GM19395 (cell line): ENCODE results near the gene ABCC5.

ENCODE experiments used
- ATAC-seq: cut with Tn5 transposase; IDR thresholded peaks from one replicate; pipeline ENCODE4 v1.9.1; 2021; ENCODE audit warnings: mild to moderate bottlenecking, moderate library complexity; ENCODE audit not compliant: unreplicated experiment

The ABCC5 gene

GRCh38 chr3:183927059-183927458, 90.6 kb downstream of the ABCC5 start:
- no peak for ATAC-seq

DNA sequence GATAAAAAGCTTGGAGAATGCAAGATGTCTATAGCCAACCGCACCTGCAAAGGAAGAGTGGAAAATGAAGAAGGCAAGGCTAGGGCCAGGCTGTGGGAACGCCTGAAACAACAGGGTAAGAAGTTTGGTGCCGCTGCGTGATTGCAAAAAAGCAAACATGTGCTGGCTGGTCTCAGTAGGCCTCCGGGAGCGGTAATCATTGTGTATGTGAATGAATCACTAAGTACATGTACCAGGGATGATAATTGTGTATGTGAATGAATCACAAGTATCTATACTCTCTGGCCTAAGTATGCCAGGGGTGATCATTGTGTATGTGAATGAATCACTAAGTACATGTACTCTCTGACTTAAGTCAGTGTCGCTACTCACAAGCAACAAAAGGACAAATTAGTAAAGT, 92.7 kb downstream of the ABCC5 start:
- no peak for ATAC-seq

- ATAC-seq = no peak
Measured at GRCh38 chr3:183924543-183924942, 93.1 kb downstream of the ABCC5 start.

- ATAC-seq = no peak
Measured at GRCh38 chr3:183922421-183922820, 95.3 kb downstream of the ABCC5 start.

DNA sequence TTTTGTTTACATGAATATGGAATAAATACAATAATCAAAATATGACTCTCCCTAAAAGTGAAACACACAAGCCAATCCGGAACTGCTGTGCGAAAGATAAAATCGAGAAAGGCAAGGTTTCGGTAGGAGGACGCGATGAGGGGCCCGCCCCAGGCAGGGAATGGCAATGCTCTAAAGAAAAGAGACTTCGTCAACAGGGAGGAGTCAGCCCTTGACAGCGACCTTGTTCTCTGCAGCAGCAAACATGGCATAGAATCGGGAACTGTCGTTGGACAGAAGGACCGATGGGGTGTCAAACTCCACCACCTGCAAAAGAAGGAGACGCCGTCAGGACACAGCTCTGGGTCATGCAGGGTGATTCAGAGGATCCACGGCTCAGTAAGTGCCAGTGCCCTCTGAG, 96.6 kb downstream of the ABCC5 start:
- no peak for ATAC-seq

- ATAC-seq = no peak
Measured at GRCh38 chr3:183920416-183920815, 97.3 kb downstream of the ABCC5 start.

- ATAC-seq = no peak
Measured at GRCh38 chr3:183918178-183918577, 99.5 kb downstream of the ABCC5 start.

DNA sequence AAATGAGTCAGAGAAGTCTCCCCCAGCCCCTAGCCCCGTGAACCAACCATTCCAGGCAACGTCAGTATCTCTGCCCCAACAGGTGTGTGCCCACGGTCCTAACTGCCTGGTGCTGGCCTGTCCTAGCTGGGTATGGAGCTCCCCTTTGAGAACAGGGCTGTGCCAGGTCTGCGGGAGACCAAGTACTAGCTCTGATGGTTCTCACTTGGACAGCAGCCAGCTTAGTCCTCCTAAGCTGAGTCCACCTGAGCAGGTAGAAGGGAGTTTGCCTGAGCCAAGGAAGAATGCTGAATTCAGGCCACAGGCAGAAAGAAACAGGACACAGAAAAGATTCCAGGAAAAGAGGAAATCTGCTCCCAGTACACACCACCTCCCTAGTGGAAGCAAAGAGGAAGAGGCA, 99.9 kb downstream of the ABCC5 start:
- ATAC-seq = no peak

- no peak for ATAC-seq
Measured at GRCh38 chr3:183914856-183915255, 102.8 kb downstream of the ABCC5 start.

DNA sequence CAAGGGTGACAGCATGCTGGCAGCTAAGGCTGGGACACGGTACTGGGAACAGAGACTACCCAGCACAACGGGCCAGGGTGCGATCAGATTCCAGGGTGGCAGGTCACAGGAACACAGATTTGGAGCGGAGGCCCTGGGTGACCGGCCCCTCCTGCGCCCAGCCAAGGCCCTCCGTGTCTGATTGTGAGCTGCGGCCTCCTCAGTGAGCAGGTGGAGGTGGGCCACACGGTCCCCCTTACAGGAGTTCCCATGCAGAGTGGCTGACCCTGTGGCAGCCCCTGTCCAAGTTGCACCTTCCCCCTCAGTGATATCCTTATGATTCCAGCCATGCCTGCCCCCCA, 104.1 kb downstream of the ABCC5 start:
- ATAC-seq = no peak

GRCh38 chr3:183912895-183913579, 104.6 kb downstream of the ABCC5 start:
- no peak for ATAC-seq

GRCh38 chr3:183911763-183912506, 105.7 kb downstream of the ABCC5 start:
- ATAC-seq = no peak

DNA sequence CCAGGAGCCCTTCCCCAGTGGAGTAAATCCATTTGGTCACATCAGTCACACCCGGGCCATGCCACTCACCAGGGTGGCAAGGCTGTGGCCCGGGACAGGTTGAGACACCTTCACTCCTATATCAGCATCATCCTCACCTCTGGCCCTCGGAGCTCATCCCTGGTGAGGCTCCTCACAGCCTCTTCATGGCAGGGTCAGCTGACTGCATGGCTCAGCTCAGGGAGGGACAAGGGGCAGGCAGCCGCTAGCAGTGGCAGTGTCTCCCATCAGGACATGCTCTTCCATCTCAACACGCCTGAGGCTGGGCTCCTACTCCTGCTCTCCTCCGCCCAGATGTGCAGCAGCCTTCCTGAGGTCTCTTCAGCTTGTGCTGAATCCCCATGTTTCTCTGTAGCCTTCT, 106.6 kb downstream of the ABCC5 start:
- no peak for ATAC-seq

- no peak for ATAC-seq
Measured at GRCh38 chr3:183909030-183909600, 108.6 kb downstream of the ABCC5 start.

DNA sequence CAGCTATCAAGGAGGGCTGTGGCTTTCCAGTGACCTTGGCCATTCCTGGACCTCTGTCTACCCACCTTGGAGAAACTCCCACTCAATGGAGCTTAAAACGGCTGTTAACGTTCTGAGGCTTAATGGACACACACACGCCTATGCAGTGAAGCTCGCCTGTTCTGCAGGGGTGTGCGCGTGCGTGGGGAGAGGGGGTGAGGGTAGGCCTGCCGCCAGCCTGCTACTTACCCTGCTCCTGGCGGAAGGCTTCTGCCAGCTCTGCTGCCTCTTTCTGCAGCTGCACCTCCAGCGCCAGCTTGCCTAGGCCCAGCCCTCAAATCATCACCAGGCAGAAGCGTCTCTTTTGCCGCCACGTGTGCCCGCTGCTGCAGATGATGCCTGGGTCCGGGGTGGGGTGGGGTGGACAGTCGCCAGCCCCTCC, 109.8 kb downstream of the ABCC5 start:
- no peak for ATAC-seq

- ATAC-seq = no peak
Measured at GRCh38 chr3:183907176-183907575, 110.5 kb downstream of the ABCC5 start.

- no peak for ATAC-seq
Measured at GRCh38 chr3:183906234-183906921, 111.3 kb downstream of the ABCC5 start.

DNA sequence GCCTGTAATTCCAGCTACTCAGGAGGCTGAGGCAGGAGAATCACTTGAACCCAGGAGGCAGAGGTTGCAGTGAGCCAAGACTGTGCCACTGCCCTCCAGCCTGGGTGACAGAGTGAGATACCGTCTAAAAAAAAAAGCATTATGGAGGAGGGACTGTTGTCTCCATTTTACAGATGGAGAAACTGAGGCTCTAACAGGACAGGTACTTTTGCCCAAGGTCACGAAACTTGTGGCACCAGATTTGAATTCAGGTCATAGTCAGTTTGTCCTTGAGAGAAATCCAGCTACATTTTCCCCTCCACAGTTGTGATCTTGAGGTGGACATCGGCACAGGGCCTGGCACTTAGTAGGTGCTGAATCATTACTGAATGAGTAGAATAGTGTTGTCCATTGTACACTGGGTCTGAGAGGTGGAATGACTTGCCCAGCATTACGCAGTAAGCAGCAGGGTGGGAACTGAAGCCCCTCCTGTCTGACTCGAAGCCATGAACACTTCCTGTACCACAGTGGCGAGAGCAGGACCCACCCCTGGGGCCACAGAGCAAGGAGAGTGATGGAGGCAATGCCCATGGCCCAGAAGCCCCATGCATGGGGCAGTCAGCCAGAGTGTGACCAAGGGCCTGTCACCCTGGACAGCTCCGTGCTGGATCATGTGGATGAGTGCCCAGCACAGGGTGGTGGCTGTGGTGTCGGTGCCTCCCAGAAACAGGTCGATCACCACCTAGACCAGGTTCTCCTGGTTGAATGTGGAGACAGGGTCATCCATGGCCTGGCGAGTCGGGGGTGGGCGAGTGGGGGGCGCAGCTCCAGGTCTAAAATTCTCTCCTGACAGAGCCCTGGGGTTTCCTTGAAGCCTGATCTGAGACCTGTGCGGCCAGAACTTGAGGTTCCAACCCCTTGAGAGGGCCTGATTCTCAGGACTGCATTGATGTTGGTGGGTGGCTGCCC, 112.6 kb downstream of the ABCC5 start:
- ATAC-seq = no peak

- no peak for ATAC-seq
Measured at GRCh38 chr3:183898028-183898431, 119.7 kb downstream of the ABCC5 start.

GRCh38 chr3:183897606-183898005, 120.1 kb downstream of the ABCC5 start:
- ATAC-seq = no peak

- no peak for ATAC-seq
Measured at GRCh38 chr3:183896610-183897009, 121.1 kb downstream of the ABCC5 start.
